ENCODE measurements around the gene ADH7.
"Not testable (repeated sequence)": the region's sequence is repeated elsewhere in the genome, so short reads cannot be mapped to it uniquely, and the experiment has no call there.

The ADH7 gene

GRCh38 chr4:99379571-99379970 is 55.6 kb downstream of the ADH7 start:
- DNase-seq (ENCODE audit: low read depth, low spot score) = no peak

- no peak for DNase-seq (ENCODE audit: low read depth, low spot score)
These were observed 56.3 kb downstream of the ADH7 start for GRCh38 chr4:99378876-99379275.

GRCh38 chr4:99377341-99377740 is 57.8 kb downstream of the ADH7 start:
- DNase-seq (ENCODE audit: low read depth, low spot score) = peak; percentile 6

GRCh38 chr4:99372464-99372863 is 62.7 kb downstream of the ADH7 start:
- DNase-seq (ENCODE audit: low read depth, low spot score) = not testable (repeated sequence)

- DNase-seq (ENCODE audit: low read depth, low spot score) = not testable (repeated sequence)
These were observed 67.3 kb downstream of the ADH7 start for GRCh38 chr4:99367817-99368216.

- DNase-seq (ENCODE audit: low read depth, low spot score) = no peak
These were observed 68.7 kb downstream of the ADH7 start for GRCh38 chr4:99366491-99366890.

- no peak for DNase-seq (ENCODE audit: low read depth, low spot score)
These were observed 72.4 kb downstream of the ADH7 start for GRCh38 chr4:99362768-99363167.
